ENCODE measurements around the gene OBSCN.
"Not testable (repeated sequence)": the region's sequence is repeated elsewhere in the genome, so short reads cannot be mapped to it uniquely, and the experiment has no call there.

The OBSCN gene

DNA sequence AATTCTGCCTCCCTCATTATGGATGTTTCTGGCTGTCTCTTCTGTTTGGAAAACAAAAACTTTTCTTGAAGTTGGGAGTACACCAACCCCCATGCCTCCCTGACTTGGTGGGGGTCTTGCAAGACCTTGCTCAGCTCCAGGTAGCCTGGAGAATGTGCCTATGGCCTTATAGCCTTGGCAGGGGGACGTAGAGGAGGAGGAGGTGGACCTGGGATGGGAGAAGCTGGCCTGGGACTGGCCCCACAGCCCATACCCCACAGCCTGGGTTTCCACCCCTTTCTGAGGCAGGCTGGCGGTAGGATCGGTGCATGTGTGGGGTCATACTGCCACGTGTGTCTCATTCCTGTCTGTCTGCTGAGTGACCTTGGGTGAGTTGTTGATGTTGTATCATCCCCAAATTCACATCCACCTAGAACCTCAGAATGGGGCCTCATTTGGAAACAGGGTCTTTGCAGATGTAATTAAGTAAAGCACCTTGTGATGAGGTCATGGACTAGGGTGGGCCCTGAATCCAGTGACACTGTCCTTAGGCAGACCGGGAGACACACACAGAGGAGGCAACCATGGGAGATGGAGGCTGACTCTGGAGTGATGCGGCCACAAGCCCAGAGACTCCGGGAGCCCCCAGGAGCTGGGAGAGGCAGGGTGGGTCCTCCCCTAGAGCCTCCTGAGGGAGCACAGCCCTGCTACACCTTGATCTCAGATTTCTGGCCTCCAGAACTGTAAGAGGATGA is 18.5 kb downstream of the OBSCN start:
- TF ChIP-seq, protein P1, sequence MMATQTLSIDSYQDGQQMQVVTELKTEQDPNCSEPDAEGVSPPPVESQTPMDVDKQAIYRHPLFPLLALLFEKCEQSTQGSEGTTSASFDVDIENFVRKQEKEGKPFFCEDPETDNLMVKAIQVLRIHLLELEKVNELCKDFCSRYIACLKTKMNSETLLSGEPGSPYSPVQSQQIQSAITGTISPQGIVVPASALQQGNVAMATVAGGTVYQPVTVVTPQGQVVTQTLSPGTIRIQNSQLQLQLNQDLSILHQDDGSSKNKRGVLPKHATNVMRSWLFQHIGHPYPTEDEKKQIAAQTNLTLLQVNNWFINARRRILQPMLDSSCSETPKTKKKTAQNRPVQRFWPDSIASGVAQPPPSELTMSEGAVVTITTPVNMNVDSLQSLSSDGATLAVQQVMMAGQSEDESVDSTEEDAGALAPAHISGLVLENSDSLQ (IDR thresholded peaks at IDR 0.05), result no peak
- TF ChIP-seq FOXA1 (IDR thresholded peaks at IDR 0.05) (no peak), TARDBP (IDR thresholded peaks at IDR 0.05) (no peak), CTBP1 (IDR thresholded peaks at IDR 0.05; ENCODE audit: borderline replicate concordance) (no peak), FOXK2 (IDR thresholded peaks at IDR 0.05) (no peak), L3MBTL2 (conservative IDR thresholded peaks at IDR 0.05) (no peak), SP1 (IDR thresholded peaks at IDR 0.05) (no peak), ZNF384 (IDR thresholded peaks at IDR 0.05) (no peak), ARNT (IDR thresholded peaks at IDR 0.05) (no peak), NFRKB (IDR thresholded peaks at IDR 0.05) (no peak), SUZ12 (IDR thresholded peaks at IDR 0.05) (no peak), HDGF (IDR thresholded peaks at IDR 0.05; ENCODE audit: borderline replicate concordance) (no peak), BHLHE40 (IDR thresholded peaks at IDR 0.05; ENCODE audit: borderline replicate concordance) (no peak), FOXM1 (IDR thresholded peaks at IDR 0.05; ENCODE audit: borderline replicate concordance) (no peak)
- DNase-seq (ENCODE audit: extremely low spot score), result no peak
- ChIA-PET CTCF (no interaction called here), POLR2A (interaction anchor here (0.7 to 1.0 kb wide), 2 partner anchors 9 to 231 kb away, joined by 3 to 4 read pairs; a partner anchor contains a TSS)

DNA sequence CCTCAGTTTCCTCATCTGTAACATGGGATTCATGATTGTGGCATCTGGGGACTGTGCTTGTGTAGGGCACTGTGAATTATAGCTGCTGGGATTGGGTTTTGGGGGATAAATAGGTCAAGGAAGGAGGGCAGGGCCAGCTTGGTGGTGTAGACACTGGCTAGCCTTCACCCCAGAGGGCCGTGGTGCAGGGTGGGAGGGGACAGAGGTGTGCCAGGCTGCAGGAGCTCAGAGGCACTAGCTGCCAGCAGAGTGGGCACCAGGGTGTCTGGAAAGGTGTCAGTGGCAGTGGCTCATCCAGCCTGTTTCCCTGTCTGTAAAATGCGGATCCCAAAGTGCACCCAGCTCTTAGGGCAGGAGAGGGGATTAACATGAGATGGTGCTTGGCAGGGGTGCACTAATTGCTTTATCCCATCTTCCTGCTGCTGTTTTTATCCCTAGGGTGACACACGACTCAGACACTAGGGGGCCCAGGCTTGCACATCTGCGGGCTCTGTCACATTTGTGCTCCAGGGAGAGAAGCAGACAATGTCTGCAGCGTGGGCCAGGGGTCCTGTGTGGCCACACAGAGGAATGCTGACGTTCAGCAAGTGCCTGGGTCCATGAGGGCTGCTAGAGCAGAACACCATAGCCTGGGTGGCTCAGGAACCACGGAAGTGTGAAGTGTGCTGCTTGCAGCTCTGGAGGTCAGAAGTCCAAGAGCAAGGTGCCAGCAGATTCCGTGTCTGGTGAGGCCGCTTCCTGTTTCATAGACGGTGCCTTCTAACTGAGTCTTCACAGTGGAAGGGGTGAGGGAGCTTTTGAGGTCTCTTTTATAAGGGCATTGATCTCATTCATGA is 19.3 kb downstream of the OBSCN start:
- TF ChIP-seq NFRKB (IDR thresholded peaks at IDR 0.05), result no peak
- TF ChIP-seq FOXA1 (IDR thresholded peaks at IDR 0.05), result no peak
- ChIA-PET CTCF (no interaction called here), POLR2A (interaction anchor here (0.7 to 1.0 kb wide), 2 partner anchors 10 to 230 kb away, joined by 3 to 4 read pairs; a partner anchor contains a TSS)
- DNase-seq (ENCODE audit: extremely low spot score), result no peak

DNA sequence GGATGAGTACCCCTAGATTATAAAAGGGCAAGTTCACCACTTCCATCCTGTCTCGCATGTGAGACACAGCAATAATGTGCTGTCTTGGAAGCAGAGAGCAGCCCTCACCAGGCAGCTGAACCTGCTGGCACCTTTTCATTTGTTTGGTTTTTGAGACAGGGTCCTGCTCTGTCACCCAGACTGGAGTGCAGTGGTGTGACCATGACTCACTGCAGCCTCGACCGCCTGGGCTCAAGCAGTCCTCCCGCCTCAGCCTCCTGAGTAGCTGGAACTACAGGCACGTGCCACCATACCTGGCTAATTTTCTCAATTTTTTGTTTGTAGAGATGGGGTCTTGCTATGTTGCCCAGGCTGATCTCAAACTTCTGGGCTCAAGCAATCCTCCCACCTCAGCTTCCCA is 20.3 kb downstream of the OBSCN start:
- CTCF ChIA-PET; POLR2A ChIA-PET; DNase-seq (ENCODE audit: extremely low spot score): not testable (repeated sequence)

DNA sequence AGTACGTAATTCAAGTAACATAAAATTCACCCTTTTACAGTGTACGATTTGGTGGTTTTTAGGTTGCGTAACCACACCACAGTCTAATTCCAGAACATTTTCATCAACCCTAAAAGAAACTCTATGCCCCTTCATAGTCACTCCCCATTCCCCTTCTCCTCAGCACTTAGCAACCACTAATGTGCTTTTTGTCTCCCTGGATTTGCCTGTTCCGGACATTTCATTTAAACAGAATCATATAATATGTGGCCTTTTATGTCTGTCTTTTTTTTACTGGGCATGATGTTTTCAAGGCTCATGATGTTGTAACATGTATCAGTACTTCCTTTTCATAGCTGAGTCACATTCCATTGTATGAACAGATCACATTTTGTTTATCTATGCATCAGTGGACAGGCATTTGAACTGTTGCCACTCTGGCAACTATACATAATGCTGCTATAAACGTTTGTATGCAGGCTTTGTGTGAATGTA is 20.8 kb downstream of the OBSCN start:
- TF ChIP-seq, protein P1 (IDR thresholded peaks at IDR 0.05), result no peak
- no peak for TF ChIP-seq ELF4 (IDR thresholded peaks at IDR 0.05)
- no peak for TF ChIP-seq L3MBTL2 (conservative IDR thresholded peaks at IDR 0.05)
- TF ChIP-seq SUZ12 (IDR thresholded peaks at IDR 0.05), result no peak
- no peak for TF ChIP-seq FOXA1 (IDR thresholded peaks at IDR 0.05)
- TF ChIP-seq CTBP1 (IDR thresholded peaks at IDR 0.05; ENCODE audit: borderline replicate concordance), result no peak
- TF ChIP-seq FOXK2 (IDR thresholded peaks at IDR 0.05), result no peak
- TF ChIP-seq FOXM1 (IDR thresholded peaks at IDR 0.05; ENCODE audit: borderline replicate concordance), result no peak
- no peak for TF ChIP-seq NFRKB (IDR thresholded peaks at IDR 0.05)
- TF ChIP-seq SP1 (IDR thresholded peaks at IDR 0.05), result no peak
- TF ChIP-seq BHLHE40 (IDR thresholded peaks at IDR 0.05; ENCODE audit: borderline replicate concordance), result no peak
- TF ChIP-seq HDGF (IDR thresholded peaks at IDR 0.05; ENCODE audit: borderline replicate concordance), result no peak
- TF ChIP-seq ZNF384 (IDR thresholded peaks at IDR 0.05), result no peak
- no peak for TF ChIP-seq TARDBP (IDR thresholded peaks at IDR 0.05)
- no peak for TF ChIP-seq ARNT (IDR thresholded peaks at IDR 0.05)
- TF ChIP-seq LEF1 (IDR thresholded peaks at IDR 0.05; ENCODE audit: borderline replicate concordance), result no peak
- POLR2A ChIA-PET, result no interaction called here
- DNase-seq (ENCODE audit: extremely low spot score), result no peak
- CTCF ChIA-PET, result interaction anchor here (0.6 to 0.7 kb wide), 2 partner anchors 250 to 1174 kb away, joined by 3 read pairs; no protein-coding TSS in a partner anchor

DNA sequence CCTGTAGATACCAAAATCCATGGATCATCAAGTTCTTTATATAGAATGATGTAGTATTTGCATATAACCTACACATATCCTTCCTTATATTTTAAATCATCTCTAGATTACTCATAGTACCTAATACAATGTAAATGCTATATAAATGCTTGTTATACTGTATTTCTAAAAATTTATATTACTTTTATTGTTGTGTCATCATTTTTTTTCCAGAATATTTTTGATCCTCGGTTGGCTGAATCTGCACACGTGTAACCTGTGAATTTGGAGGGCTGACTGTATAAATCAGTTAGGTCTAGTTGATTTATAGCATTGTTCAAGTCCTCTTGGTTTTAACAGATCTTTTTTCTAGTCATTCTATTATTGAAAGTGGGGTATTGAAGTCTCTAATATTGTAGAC is 23.3 kb downstream of the OBSCN start:
- POLR2A ChIA-PET, result no interaction called here
- TF ChIP-seq FOXA1 (IDR thresholded peaks at IDR 0.05) (no peak), BHLHE40 (IDR thresholded peaks at IDR 0.05; ENCODE audit: borderline replicate concordance) (no peak), NFRKB (IDR thresholded peaks at IDR 0.05) (no peak), CTBP1 (IDR thresholded peaks at IDR 0.05; ENCODE audit: borderline replicate concordance) (no peak), ZNF384 (IDR thresholded peaks at IDR 0.05) (no peak), FOXM1 (IDR thresholded peaks at IDR 0.05; ENCODE audit: borderline replicate concordance) (no peak), L3MBTL2 (conservative IDR thresholded peaks at IDR 0.05) (no peak), SUZ12 (IDR thresholded peaks at IDR 0.05) (no peak), HDGF (IDR thresholded peaks at IDR 0.05; ENCODE audit: borderline replicate concordance) (no peak), SP1 (IDR thresholded peaks at IDR 0.05) (no peak)
- CTCF ChIA-PET, result no interaction called here
- no peak for DNase-seq (ENCODE audit: extremely low spot score)

DNA sequence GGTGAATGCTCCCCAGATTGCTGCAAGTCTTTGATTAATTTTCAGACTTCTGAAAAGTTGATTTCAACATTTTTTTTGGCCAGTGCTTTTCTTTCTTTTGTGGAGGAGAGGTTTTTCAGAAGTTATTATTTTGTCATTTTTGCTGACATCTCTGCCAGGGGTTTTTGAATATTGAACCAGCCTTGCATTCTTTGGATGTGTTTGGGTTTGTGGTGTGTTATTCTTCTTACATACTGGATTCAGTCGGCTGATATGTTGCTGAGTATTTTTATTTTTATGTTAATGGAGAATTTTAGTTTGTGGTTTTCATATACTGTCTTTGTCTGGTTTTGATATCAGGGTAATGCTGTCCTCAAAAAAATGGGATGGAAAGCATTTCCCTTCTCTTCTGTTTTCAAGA is 25.3 kb downstream of the OBSCN start:
- POLR2A ChIA-PET, result no interaction called here
- TF ChIP-seq, protein P1 (IDR thresholded peaks at IDR 0.05), result no peak
- TF ChIP-seq NFRKB (IDR thresholded peaks at IDR 0.05) (no peak), L3MBTL2 (conservative IDR thresholded peaks at IDR 0.05) (no peak), ARNT (IDR thresholded peaks at IDR 0.05) (no peak), CTBP1 (IDR thresholded peaks at IDR 0.05; ENCODE audit: borderline replicate concordance) (no peak), ELF4 (IDR thresholded peaks at IDR 0.05) (no peak), FOXK2 (IDR thresholded peaks at IDR 0.05) (no peak)
- DNase-seq (ENCODE audit: extremely low spot score), result no peak
- CTCF ChIA-PET, result no interaction called here

Measured in HEK293T (cell line).